ENCODE measurements around the gene POLR3F. TPM values are rescaled to one million over a fixed set of nuclear protein-coding genes. Genes with fewer than 3 reads are reported as not detected.
A peak's percentile ranks its signal among the peaks of the same experiment; 100 is the strongest.
"Not testable (repeated sequence)": the region's sequence is repeated elsewhere in the genome, so short reads cannot be mapped to it uniquely, and the experiment has no call there.

The POLR3F gene
- total and polyA plus RNA-seq, 7 donors = 3.2 to 17.7 (median 6.9) TPM

DNA sequence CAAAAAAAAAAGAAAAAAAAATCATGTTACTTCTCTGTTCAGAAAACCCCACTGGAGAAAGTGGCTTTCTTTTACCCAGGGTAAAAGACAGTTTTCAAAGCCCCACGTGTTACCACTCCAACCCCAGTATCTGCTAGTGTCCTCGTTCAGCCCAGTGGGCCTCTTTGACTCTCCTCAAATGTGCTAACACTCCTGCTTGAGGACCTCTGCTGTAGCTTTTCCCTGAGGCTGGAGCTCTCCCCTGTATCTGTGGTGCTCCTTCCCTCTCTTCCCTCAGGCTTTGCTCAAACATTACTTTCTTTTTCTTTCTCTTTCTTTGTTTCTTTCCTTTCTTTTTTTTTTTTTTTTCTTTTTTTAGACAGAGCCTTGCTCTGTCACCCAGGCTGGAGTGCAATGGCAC lies 55.9 kb downstream of the POLR3F start:
- Histone ChIP-seq H3K4me1 (no peaks in the 10 kb centered on the region), H3K4me3 (no peak overlapping the region), H3K9me3 (no peaks in the 10 kb centered on the region), H3K27me3 (ENCODE audit: insufficient read depth in 3 of 3, low read length in 2 of 3) (no peaks in the 10 kb centered on the region), H3K27ac (no peak overlapping the region), H3K36me3 (ENCODE audit: insufficient read depth in 1 of 2, low read depth in 1 of 2) (peaks cover 9 to 51% of the 10 kb centered on the region in 2 donors)
- 80 to 89% (median 86%) methylated on average over 2 of the region's 2 CpGs for WGBS, 3 donors
- intact Hi-C loops (cut with DNase I) = no loop called here
- DNase-seq = no peak
- no peak for TF ChIP-seq CTCF (IDR thresholded peaks at IDR 0.05)
- ATAC-seq = no peak

DNA sequence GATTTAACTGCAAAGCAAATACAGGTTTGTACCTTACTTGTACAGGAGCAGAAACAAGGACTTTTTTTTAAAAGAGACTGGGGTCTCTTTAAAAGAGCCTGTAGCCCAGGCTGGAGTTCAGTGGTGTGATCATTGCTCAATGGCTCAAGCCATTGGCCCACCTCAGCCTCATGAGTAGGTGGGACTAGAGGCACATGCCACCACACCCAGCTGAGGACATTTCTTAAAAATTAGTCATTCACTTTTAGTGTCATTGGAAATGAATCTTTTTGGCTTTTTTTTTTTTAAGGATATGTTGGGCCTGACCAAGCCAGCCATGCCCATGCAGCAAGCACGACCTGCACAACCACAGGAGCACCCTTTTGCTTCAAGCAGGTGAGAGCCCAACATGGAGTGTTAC lies 57.5 kb downstream of the POLR3F start:
- Histone ChIP-seq H3K27me3 (ENCODE audit: insufficient read depth in 3 of 3, low read length in 2 of 3) (no peaks in the 10 kb centered on the region), H3K4me3 (no peak overlapping the region), H3K27ac (no peak overlapping the region), H3K9me3 (no peaks in the 10 kb centered on the region), H3K36me3 (ENCODE audit: insufficient read depth in 1 of 2, low read depth in 1 of 2) (peaks cover 9 to 65% of the 10 kb centered on the region in 2 donors), H3K4me1 (no peaks in the 10 kb centered on the region)
- intact Hi-C loops (cut with DNase I) = no loop called here
- 93 to 97% (median 95%) methylated on average over 1 of the region's 1 CpG for WGBS, 3 donors
- no peak for DNase-seq
- ATAC-seq = no peak
- TF ChIP-seq CTCF (IDR thresholded peaks at IDR 0.05) = no peak

- H3K27me3 ChIP-seq (ENCODE audit: insufficient read depth in 3 of 3, low read length in 2 of 3); H3K9me3 ChIP-seq; H3K4me3 ChIP-seq; DNase-seq; intact Hi-C loops (cut with DNase I); H3K4me1 ChIP-seq: not testable (repeated sequence)
- peak overlapping the region; percentile 51 for H3K27ac ChIP-seq
- WGBS, 3 donors = 66 to 71% (median 68%) methylated on average over 14 of the region's 14 CpGs
- H3K36me3 ChIP-seq (ENCODE audit: insufficient read depth in 1 of 2, low read depth in 1 of 2) = peaks cover 16 to 78% of the 10 kb centered on the region in 2 donors
- peak in 2 of 4 donors; percentile 75 to 81 for ATAC-seq
Measured at GRCh38 chr20:18526761-18527160, 59.6 kb downstream of the POLR3F start.

- H3K9me3 ChIP-seq = no peaks in the 10 kb centered on the region
- WGBS, 3 donors = 80 to 85% (median 84%) methylated on average over 2 of the region's 2 CpGs
- H3K27me3 ChIP-seq (ENCODE audit: insufficient read depth in 3 of 3, low read length in 2 of 3) = no peaks in the 10 kb centered on the region
- H3K4me3 ChIP-seq = no peak overlapping the region
- intact Hi-C loops (cut with DNase I) = no loop called here
- ATAC-seq = peak in 2 of 4 donors; percentile 43 to 58
- DNase-seq = no peak
- H3K27ac ChIP-seq = peak overlapping the region; percentile 51
- H3K4me1 ChIP-seq = no peaks in the 10 kb centered on the region
- no peak for TF ChIP-seq CTCF (IDR thresholded peaks at IDR 0.05)
- H3K36me3 ChIP-seq (ENCODE audit: insufficient read depth in 1 of 2, low read depth in 1 of 2) = peaks cover 16 to 83% of the 10 kb centered on the region in 2 donors
Measured at GRCh38 chr20:18527339-18527738, 60.1 kb downstream of the POLR3F start.

DNA sequence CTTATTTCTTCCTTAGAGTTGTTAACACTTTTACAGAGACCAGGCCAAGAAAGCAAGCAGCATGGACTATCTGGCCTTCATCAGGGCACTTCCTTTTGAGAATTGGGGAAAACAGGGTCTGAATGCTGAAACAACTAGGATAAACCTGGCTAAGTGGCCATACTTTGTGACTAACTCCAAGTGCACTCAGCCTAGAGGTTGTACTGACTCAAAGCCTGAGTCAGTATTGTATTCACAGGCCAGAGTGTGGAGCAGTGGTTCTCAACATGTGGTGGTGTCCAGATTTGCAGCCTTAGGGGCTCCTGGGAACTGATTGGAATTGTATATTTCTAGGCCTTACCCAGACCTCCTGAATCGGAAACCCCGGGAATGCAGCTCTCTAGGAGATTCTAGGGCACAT lies 60.6 kb downstream of the POLR3F start:
- Histone ChIP-seq H3K27ac (peak overlapping the region; percentile 51), H3K4me3 (no peak overlapping the region), H3K4me1 (no peaks in the 10 kb centered on the region), H3K27me3 (ENCODE audit: insufficient read depth in 3 of 3, low read length in 2 of 3) (no peaks in the 10 kb centered on the region), H3K9me3 (no peaks in the 10 kb centered on the region), H3K36me3 (ENCODE audit: insufficient read depth in 1 of 2, low read depth in 1 of 2) (peaks cover 16 to 88% of the 10 kb centered on the region in 2 donors)
- intact Hi-C loops (cut with DNase I) = no loop called here
- DNase-seq = no peak
- WGBS, 3 donors = 96 to 98% (median 97%) methylated on average over 2 of the region's 2 CpGs
- TF ChIP-seq CTCF (IDR thresholded peaks at IDR 0.05) = no peak
- peak in 1 of 4 donors; percentile 43 for ATAC-seq
